Inferior parietal cortex (tissue), 1 donor: Measurements from ENCODE around the gene PRSS48.
"Not testable (repeated sequence)": the region's sequence is repeated elsewhere in the genome, so short reads cannot be mapped to it uniquely, and the experiment has no call there.

ENCODE experiments used
- DNase-seq: peaks from one replicate; pipeline ENCODE4 v3.0.0-alpha.2; 2016; ENCODE audit errors: extremely low spot score

The PRSS48 gene

DNA sequence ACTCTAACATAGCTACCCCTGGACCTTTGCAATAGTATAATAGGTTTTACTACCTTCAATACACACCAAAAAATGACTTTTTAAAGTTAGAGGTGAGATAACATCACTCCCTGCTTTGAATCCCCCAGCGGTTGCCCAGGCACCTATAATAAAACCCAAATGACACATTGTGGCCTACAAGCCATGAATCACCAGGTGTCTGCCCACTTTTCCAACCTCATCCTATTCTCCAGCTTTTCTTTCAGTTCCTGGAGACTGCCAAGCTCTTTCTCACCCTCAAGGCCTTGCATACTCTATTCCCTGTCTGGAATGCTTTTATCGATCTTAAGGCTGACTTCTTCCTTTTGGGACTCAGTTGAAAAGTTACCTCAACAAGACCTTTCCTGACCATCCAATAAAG, 16.4 kb upstream of the PRSS48 start:
- no peak for DNase-seq

DNA sequence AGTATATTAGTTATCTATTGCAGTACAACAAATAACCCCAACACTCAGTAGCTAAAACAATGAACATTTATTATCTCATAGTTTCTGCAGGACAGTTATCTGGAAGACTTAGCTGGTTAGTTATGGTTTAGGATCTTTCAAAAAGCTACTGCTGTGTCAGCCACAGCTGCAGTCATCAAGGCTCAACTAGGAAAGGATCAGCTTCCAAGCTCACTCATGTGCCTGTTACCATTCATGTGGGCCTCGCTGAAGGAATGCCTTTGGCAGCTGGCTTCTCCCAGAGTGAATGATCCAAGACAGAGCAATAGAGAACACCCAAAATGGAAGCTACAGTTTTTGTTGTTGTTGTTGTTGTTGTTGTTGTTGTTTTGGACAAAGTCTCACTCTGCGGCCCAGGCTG, 13.5 kb upstream of the PRSS48 start:
- DNase-seq, result no peak

DNA sequence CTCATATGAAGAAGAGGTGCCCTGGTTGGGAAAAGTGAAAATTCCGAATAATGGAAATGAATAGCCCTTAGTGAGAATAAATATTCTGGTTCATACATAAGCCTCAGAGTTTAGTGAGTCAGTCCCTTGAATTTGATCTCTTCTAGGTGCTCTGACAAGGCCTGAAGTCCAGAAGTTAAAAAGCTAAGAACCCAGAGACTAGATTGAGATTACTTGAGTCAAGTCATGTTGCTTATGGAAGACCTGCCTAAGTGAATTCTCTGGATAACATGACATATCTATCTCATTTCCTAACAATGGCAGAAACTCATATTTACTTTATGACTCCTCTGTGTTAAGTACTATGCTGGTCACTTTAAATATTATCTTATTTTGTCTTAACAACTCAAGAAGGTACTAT, 10.5 kb upstream of the PRSS48 start:
- no peak for DNase-seq

GRCh38 chr4:151267104-151267503, 9.9 kb upstream of the PRSS48 start:
- no peak for DNase-seq

DNA sequence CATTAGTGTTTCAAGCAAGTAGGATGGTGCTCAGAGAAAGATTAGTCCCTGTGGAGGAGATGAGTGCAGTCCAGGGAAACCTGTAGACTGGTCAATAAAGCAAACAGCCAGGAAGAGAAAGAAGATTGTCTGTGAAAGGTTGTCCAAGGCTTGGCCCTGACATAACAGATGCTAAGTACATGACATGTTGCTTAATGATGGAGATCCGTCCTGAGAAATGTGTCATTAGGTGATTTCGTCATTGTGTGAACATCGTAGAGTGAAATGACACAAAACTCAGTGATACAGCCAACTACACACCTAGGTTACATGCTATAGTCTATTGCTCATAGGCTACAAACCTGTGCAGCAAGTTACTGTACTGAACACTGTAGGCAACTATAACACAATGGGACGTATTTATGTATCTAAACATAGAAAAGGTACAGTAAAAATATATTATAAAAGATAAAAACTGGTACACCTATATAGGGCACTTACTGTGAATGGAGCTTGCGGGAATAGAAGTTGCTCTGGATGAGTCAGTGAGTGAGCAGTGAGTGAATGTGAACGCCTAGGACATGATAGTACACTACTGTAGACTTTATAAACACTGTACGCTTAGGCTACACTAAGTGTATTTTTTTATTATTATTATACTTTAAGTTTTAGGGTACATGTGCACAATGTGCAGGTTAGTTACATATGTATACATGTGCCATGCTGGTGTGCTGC, 9.0 kb upstream of the PRSS48 start:
- no peak for DNase-seq

DNA sequence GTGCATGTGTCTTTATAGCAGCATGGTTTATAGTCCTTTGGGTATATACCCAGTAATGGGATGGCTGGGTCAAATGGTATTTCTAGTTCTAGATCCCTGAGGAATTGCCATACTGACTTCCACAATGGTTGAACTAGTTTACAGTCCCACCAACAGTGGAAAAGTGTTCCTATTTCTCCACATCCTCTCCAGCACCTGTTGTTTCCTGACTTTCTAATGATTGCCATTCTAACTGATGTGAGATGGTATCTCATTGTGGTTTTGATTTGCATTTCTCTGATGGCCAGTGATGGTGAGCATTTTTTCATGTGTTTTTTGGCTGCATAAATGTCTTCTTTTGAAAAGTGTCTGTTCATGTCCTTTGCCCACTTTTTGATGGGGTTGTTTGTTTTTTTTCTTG, 8.1 kb upstream of the PRSS48 start:
- DNase-seq, result not testable (repeated sequence)

DNA sequence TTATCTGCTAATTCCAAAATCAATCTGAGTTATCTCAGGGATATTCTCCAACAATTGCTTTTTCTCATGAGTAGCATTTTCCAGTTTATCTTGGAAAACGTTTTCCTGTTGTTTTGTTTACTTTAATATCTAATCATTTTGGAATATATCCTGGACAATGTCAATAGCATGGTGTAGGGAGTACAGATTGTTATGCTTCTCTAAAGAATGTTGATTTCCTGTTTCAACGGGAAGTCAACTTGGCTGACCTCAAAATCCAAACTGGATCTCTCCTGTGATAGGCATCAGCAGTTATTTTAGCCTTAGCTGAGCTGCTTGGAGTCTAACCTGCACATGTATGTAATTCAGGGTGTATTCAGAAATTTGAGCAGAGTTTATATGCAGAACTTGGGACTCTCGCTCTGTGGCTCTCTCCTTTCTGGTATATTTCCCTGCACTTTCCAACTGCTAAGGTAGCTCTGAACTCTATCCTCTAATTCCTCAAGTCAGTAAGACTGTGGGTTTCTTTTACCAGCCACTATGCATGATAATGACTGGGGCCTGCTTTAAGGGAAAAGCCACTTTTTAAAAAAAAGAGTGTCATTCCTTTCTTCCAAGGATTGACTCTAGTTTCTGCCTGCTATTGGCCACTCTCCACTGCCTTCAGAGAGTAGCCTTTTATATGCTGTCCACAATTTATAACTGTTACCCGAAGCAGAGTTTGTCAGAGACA, 7.7 kb downstream of the PRSS48 start:
- DNase-seq, result no peak

GRCh38 chr4:151287409-151287808, 10.4 kb downstream of the PRSS48 start:
- no peak for DNase-seq

DNA sequence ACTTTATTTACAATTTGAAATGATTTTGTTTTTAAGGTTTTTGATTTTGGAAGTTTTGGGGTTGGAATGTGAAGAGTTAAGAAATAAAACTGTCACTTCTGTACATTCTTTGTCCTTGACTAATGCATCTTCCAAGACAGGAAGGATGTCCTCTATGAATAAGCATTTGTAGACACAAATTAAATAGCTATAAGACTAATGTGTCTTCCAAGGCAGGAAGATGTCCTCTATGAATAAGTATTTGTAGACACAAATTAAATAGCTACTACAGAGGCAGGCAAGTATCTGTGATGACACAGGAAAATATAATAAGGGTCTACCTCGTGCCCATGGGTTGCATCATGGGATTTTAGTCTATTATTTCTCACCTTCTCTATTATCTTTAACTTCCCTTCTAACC, 14.5 kb downstream of the PRSS48 start:
- no peak for DNase-seq

DNA sequence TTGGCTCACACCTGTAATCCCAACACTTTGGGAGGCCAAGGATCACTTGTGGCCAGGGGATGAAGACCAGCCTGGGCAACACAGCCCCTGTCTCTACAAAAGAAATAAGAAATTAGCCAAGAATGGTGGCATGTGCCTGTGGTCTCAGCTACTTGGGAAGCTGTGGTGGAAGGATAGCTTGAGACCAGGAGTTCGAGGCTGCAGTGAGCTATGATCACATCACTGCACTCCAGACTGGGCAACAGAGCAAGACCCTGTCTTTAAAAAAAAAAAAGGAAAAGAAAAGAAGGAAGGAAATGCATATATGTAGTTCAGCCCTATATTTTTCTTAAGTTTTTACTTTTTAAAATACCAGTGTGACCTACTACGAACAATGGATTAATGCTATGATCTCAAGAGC, 15.1 kb downstream of the PRSS48 start:
- DNase-seq, result no peak

DNA sequence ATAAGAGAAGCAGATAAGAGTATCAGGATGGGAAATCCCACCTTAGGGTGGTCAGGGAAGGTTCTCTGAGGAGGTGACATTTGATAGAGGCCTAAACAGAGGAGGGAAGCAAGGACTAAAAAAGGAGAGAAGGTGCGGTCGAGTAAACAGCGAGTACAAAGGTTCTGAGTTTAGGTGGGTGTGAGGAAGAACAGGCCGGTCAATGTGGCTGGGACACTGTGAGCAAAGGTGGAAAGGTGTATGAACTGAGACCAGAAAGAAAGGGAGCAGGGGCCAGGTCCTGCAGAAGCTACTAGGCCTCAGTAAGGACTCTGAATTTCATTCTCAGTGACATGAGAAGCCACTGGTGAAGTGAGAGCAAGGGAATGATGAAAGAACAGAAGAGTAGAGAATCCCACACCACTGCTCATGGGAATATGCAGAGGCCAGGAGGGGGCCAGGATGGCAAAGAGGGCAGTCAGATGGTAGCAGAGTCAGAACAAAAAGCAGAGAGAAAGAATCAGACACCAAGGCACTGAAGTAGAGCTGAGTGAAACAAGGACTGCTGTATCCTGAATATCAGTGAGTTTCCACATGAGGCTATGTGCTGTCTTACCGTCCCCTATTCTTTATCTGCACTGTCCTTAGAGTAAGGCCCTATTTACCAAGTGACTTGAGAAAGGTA, 18.0 kb downstream of the PRSS48 start:
- DNase-seq, result no peak

- DNase-seq, result no peak
Measured at GRCh38 chr4:151296227-151296626, 19.3 kb downstream of the PRSS48 start.

- no peak for DNase-seq
Measured at GRCh38 chr4:151297170-151297569, 20.2 kb downstream of the PRSS48 start.

- no peak for DNase-seq
Measured at GRCh38 chr4:151302432-151302831, 25.5 kb downstream of the PRSS48 start.

- DNase-seq, result no peak
Measured at GRCh38 chr4:151304226-151304625, 27.3 kb downstream of the PRSS48 start.

GRCh38 chr4:151304755-151305154, 27.8 kb downstream of the PRSS48 start:
- DNase-seq, result no peak

DNA sequence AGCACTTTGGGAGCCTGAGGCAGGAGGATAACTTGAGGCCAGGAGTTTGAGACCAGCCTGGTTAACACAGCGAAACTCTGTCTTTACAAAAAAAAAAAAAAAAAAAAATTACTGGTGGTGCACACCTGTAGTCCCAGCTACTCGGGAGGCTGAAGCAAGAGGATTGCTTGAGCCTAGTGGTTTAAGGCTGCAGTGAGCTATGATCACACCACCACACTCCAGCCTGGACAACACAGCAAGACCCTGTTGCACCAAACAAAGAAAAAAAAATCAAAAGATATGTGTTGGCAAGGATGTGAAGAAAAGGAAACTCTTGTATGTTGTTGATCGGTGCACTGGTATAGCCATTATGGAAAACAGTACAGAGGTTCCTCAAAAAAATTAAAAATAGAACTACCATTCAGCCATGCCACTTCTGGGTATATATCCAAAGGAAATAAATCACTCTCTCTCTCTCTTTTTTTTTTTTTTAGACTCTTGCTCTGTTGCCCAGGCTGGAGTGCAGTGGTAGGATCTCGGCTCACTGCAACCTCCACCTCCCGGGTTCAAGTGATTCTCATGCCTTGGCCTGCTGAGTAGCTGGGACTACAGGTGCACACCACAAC, 33.3 kb downstream of the PRSS48 start:
- DNase-seq, result no peak

DNA sequence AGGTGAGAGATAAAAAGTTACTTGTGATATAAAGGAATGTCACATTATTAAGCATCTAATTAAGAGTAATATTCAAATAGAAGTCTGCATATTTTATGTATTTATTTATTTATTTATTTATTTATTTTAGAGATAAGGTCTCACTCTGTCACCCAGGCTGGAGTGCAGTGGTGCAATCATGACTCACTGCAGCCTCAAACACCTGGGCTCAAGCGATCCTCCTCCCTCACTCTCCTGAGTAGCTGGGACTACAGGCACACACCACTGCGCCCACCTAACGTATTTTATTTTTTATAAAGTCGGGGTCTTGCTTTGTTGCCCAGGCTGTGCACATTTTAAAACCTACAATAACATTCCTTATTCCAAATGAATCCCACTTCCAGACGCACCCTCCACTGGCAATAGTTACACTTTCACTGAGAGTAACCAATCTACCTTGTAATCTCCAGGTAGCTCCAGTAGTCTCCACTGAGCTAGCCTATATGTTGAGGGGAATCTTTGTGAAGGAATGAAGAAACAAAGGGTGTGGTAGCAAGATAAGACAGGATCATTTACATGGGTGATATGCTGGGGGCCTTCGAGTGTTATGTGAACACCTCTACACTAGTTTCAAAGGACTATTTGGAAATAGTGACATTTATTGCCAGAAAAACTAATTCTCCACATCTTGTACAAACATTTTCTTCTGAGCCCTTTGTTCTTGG, 36.5 kb downstream of the PRSS48 start:
- DNase-seq, result no peak

- no peak for DNase-seq
Measured at GRCh38 chr4:151314010-151314355, 37.0 kb downstream of the PRSS48 start.

GRCh38 chr4:151314479-151314878, 37.5 kb downstream of the PRSS48 start:
- DNase-seq, result no peak

DNA sequence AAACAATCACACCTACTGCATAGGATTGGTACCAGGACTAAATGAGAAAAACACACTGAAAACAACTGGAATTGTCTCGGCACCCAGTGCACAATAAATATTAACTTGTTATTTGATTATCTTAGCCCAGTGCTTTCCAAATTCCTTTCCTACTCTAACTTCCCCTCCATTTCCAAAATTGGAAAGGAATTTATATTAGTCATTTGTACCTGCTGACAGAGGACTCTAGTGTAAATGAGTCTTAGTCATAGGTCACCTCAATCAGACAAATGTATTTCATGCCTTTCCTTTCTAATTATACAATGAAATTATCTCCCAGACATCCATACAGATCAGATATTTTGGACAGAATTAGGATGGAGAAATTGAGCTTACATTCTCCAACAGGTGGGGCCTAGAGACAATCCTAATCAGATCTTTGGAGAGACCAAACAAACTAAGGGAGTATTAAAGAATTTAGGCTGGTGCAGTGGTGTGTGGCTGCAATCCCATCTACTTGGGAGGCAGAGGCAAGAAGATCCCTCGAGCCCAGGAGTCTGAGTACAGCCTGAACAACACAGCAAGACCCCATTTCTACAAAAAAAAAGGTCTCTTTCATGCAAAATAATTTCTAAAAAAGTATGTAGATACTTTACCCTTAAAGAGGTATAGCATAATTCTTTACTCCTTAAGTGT, 38.4 kb downstream of the PRSS48 start:
- no peak for DNase-seq

- DNase-seq, result no peak
Measured at GRCh38 chr4:151316645-151317044, 39.7 kb downstream of the PRSS48 start.
